AG09319 (cell line): ENCODE results near the gene TRMT61A.
"Not testable (repeated sequence)": the region's sequence is repeated elsewhere in the genome, so short reads cannot be mapped to it uniquely, and the experiment has no call there.

ENCODE experiments used
- DNase-seq: peaks from one replicate; pipeline ENCODE4 v3.0.0-alpha.2; 2010; ENCODE audit warnings: low read depth; ENCODE audit errors: extremely low read depth
- TF ChIP-seq, protein P1 (sequence below): IDR thresholded peaks from 2 replicates; pipeline ENCODE4 v1.5.1; 2011; ENCODE audit warnings: low read depth, mild to moderate bottlenecking, inconsistent platforms, low read length, moderate library complexity

Gene TRMT61A

DNA sequence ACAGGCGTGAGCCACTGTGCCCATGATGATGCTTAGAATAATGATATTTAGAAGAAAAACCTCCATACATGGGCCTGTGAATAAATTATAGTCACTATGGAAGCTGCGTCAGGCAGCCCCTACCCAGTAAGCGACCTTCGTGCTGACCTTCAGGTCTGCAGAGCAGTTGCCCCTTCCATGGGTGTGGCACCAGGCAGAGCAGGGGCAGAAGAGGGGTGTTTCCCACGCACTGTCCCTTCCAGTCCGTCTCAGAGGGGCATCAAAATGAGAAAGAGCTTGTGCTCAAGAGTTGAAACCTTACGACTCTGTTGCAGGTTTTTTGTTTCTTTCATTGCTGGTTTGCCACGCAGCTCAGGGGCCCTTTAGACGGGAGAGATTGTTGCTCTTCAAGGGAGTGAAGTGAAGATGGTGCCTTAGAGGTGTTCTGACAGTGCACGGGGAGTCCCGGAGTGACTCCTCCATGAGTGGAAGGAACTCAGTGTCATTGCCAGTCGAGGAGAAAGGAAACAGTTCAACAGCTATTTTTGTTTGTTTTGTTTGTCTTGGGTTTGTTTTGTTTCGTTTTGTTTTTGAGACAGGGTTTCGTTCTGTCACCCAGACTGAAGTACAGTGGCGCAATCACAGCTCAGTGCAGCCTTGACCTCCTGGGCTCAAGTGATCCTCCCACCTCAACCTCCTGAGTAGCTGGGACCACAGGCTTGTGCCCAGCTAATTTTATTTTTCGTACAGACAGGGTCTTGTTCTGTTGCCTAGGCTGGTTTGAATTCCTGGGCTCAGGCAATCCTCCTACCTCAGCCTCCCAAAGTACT lies 20.3 kb upstream of the TRMT61A start:
- TF ChIP-seq, protein P1, sequence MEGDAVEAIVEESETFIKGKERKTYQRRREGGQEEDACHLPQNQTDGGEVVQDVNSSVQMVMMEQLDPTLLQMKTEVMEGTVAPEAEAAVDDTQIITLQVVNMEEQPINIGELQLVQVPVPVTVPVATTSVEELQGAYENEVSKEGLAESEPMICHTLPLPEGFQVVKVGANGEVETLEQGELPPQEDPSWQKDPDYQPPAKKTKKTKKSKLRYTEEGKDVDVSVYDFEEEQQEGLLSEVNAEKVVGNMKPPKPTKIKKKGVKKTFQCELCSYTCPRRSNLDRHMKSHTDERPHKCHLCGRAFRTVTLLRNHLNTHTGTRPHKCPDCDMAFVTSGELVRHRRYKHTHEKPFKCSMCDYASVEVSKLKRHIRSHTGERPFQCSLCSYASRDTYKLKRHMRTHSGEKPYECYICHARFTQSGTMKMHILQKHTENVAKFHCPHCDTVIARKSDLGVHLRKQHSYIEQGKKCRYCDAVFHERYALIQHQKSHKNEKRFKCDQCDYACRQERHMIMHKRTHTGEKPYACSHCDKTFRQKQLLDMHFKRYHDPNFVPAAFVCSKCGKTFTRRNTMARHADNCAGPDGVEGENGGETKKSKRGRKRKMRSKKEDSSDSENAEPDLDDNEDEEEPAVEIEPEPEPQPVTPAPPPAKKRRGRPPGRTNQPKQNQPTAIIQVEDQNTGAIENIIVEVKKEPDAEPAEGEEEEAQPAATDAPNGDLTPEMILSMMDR = no peak
- DNase-seq = no peak

DNA sequence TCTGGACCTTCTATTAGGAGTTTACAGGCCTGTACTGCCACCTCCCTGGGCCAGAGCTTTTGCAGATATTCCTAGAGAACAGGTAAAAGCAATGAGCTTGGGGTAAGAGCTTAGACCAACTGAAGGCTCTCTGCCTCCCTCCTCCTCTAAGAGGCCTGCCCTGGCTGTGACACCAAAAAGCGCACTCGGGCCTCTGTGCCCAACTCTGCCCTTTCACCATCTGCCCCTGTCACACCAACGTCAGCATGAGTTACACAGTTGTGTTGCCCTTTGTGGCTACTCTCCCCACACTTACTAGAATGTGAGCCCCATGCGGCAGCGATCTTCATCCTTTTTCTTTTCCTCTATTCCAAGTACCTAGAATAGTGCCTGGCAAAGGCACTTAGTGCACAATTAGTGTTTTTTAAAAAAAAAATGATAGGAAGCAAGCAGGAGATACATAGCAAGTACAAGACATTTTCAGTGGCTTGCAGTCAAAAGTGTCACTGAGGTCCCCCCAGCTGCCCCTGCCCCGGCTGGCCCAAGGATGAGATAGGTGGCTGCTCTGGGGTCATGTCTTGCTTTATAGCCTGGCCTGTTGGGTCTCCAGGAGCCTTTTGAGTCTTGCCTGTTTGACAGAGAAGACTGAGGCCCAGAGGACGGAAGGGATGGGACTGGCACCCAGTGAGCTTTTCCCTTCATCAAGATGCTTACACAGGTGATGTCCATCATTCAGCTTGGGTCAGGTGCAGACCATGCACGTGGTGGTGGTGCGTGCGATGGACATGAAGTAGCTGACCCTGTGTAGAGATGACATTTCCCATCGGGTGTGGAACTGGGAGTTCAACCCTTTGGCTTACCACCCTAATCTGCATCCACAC lies 18.9 kb upstream of the TRMT61A start:
- DNase-seq = no peak

DNA sequence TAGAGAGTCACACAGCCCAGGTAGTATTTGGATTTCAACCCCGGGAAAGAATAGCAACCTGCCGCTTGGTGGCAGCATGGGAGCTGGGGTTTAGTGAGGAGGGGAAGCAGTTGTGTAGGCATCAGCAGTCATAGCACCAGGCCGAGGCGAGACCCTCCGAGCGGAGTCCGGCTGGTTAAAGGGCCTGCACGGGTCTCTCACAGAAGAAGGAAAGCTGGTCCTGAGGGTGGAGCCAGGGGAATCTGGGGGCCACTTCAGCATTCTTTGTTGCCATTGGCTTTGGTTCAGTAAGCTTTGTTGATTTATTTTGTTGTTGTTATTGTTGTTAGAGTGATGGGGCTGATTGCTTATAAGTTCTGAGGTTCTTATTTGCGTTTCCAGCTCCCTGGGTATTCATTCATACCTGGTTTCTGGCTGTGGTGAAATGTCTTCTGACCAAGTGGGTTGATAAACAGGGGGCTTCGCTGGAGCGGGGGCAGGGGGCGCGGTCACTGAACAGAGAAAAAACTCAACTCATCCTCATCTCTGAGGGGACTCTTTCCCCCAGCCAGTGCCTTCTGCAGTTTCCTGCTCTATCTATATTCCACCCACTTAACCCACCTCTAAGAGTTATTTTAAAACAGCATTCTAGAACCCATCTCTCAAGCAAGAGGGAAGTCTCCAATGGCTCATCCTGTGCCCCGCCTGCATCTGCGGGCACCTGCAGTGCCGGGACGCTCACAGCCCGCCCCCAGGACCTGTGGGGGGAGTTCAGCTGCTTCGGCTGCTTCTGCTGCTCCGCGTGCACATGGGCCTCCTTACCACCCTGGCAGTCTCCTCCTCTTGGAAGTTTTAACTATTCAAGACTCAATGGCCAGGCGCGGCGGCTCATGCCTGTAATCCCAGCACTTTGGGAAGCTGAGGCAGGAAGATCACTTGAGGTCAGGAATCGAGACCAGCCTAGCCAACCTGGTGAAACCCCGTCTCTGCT lies 18.0 kb upstream of the TRMT61A start:
- no peak for DNase-seq
- TF ChIP-seq, protein P1 = no peak

More for the DNA sequence above, 18.9 kb upstream of the TRMT61A start:
- TF ChIP-seq, protein P1 = no peak

DNA sequence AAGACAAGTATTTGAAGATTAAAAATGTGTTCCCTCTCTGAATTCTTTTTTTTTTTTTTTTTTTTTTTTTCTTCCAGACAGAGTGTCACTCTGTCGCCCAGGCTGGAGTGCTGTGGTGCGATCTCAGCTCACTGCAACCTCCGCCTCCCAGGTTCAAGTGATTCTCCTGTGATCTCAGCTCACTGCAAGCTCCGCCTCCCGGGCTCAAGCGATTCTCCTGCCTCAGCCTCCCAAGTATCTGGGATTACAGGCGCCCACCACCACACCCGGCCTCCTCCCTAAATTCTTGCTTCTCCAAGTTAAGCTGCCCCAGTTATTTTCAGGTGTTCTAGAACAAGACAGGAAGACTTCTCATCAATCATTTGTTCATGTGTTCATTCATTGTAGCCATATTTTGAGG lies 16.8 kb upstream of the TRMT61A start:
- not testable (repeated sequence) for DNase-seq

DNA sequence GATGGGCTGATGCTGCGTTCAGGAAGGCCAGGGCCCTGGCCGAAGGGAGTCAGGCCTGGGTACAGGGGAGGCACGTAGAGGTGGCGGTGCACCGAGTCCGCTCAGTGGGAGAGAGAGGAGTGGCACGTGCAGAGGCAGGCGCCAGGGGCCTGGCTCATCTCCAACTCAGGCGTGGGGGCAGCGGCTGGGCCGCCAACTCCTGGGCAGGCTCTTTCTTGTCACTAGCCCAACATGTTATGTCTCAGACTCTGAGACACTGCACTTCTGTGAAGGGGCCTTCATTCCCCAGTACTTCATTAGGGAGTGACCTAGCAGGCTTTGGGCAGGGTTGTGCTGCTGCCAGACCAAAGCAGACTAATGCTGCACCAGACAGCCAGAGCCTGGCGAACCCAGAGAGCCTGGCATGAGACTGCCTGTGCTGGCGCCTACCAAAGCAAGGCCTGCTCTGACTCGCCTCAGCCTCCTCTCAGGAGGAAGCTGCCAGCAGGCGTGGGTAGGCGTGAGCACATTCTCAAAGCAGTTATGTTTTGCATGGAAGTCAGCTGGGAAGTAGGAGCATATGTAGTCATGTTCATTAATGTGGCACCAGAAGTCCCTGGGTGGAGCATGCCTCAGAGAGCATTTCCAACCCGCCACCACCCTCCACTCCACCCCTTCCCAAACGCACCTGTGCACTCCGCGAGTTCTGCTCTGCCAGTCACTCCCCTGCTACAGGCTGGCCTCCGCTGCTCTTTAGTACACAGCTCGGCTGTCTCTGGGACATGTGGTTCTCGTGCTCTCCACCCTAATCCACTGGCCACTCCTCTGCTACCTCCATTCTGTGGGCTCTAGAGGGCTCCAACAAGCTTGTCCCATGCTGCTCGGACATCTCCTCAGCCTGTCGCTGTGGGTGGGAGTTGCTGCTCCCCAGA lies 16.0 kb upstream of the TRMT61A start:
- TF ChIP-seq, protein P1 = no peak
- DNase-seq = peak; percentile 54

DNA sequence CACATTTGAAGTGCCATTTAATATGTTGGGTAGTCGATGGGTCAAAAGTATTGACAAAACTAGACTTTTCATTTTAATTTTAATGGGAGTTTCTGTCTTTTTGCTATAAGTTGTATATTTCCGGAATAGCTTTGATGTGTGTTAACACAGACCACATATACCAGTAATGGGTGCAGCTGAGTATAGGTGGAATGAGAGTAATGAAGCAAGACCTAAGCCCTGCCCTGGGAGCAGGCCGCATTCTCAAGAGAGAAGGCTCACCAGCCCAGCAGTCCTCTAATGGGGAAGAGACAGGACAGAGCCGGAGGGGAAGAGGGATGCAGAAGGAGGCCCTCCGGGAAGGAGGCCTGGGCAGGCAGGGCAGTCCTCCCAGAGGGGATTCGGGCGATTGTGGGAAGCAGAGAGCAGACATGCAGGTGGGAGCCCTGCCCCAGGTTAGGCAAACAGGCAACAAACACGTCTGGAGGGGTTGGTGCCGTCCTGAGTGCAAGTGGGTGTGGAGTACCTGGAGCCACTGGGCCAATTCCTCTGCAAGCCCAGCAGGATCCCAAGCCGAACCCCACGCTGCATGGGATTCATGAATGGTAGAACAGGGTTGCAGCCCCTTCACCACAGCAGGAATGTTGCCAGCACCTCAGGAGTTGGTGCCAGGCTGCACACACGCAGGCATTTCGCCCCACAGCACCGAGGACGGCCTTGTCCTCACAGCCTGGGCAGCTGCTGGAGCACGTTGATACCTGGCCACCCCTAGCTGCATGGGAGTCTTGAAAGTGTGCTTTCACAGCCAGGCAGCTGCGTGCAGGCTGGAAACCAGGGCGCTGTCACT lies 14.2 kb upstream of the TRMT61A start:
- DNase-seq = no peak
- TF ChIP-seq, protein P1 = no peak
